ENCODE results near the gene LRCH2.
"Not testable (repeated sequence)": the region's sequence is repeated elsewhere in the genome, so short reads cannot be mapped to it uniquely, and the experiment has no call there.

Gene LRCH2

GRCh38 chrX:115217346-115217745, 16.6 kb downstream of the LRCH2 start:
- not testable (repeated sequence) for DNase-seq (ENCODE audit: low read depth); H3K4me3 ChIP-seq (ENCODE audit: low read depth, low read length)

GRCh38 chrX:115214605-115215004, 19.3 kb downstream of the LRCH2 start:
- DNase-seq (ENCODE audit: low read depth) = no peak
- H3K4me3 ChIP-seq (ENCODE audit: low read depth, low read length) = no peak overlapping the region

GRCh38 chrX:115214151-115214550, 19.7 kb downstream of the LRCH2 start:
- DNase-seq (ENCODE audit: low read depth) = no peak
- no peak overlapping the region for H3K4me3 ChIP-seq (ENCODE audit: low read depth, low read length)

- DNase-seq (ENCODE audit: low read depth); H3K4me3 ChIP-seq (ENCODE audit: low read depth, low read length): not testable (repeated sequence)
Measured at GRCh38 chrX:115209547-115209946, 24.3 kb downstream of the LRCH2 start.

- DNase-seq (ENCODE audit: low read depth) = no peak
- no peak overlapping the region for H3K4me3 ChIP-seq (ENCODE audit: low read depth, low read length)
Measured at GRCh38 chrX:115204040-115204439, 29.9 kb downstream of the LRCH2 start.

GRCh38 chrX:115192244-115192700, 41.6 kb downstream of the LRCH2 start:
- DNase-seq (ENCODE audit: low read depth) = no peak
- no peak overlapping the region for H3K4me3 ChIP-seq (ENCODE audit: low read depth, low read length)

- H3K4me3 ChIP-seq (ENCODE audit: low read depth, low read length) = no peak overlapping the region
- no peak for DNase-seq (ENCODE audit: low read depth)
Measured at GRCh38 chrX:115191490-115192243, 42.2 kb downstream of the LRCH2 start.

GRCh38 chrX:115190636-115191489, 43.0 kb downstream of the LRCH2 start:
- no peak for DNase-seq (ENCODE audit: low read depth)
- no peak overlapping the region for H3K4me3 ChIP-seq (ENCODE audit: low read depth, low read length)

GRCh38 chrX:115189646-115190635, 44.0 kb downstream of the LRCH2 start:
- H3K4me3 ChIP-seq (ENCODE audit: low read depth, low read length) = no peak overlapping the region
- no peak for DNase-seq (ENCODE audit: low read depth)

GRCh38 chrX:115189110-115189509, 44.8 kb downstream of the LRCH2 start, which contains the start of gene RBMXL3:
TSS of gene RBMXL3 (plus strand) at chrX:115189410. CDS start at chrX:115189442, 32 bp downstream.
- H3K4me3 ChIP-seq (ENCODE audit: low read depth, low read length) = no peak within 1 kb of the TSS
- no peak for DNase-seq (ENCODE audit: low read depth)

- no peak for DNase-seq (ENCODE audit: low read depth)
- no peak overlapping the region for H3K4me3 ChIP-seq (ENCODE audit: low read depth, low read length)
Measured at GRCh38 chrX:115183980-115184379, 49.9 kb downstream of the LRCH2 start.

- H3K4me3 ChIP-seq (ENCODE audit: low read depth, low read length) = no peak overlapping the region
- DNase-seq (ENCODE audit: low read depth) = no peak
Measured at GRCh38 chrX:115178473-115178872, 55.4 kb downstream of the LRCH2 start.

- H3K4me3 ChIP-seq (ENCODE audit: low read depth, low read length) = no peak overlapping the region
- DNase-seq (ENCODE audit: low read depth) = no peak
Measured at GRCh38 chrX:115177932-115178331, 56.0 kb downstream of the LRCH2 start.

- H3K4me3 ChIP-seq (ENCODE audit: low read depth, low read length) = no peak overlapping the region
- no peak for DNase-seq (ENCODE audit: low read depth)
Measured at GRCh38 chrX:115174548-115174947, 59.3 kb downstream of the LRCH2 start.

GRCh38 chrX:115173181-115173580, 60.7 kb downstream of the LRCH2 start:
- no peak overlapping the region for H3K4me3 ChIP-seq (ENCODE audit: low read depth, low read length)
- no peak for DNase-seq (ENCODE audit: low read depth)

- no peak for DNase-seq (ENCODE audit: low read depth)
- H3K4me3 ChIP-seq (ENCODE audit: low read depth, low read length) = no peak overlapping the region
Measured at GRCh38 chrX:115147220-115147619, 86.7 kb downstream of the LRCH2 start.

GRCh38 chrX:115142057-115142456, 91.8 kb downstream of the LRCH2 start:
- no peak for DNase-seq (ENCODE audit: low read depth)
- H3K4me3 ChIP-seq (ENCODE audit: low read depth, low read length) = no peak overlapping the region

- DNase-seq (ENCODE audit: low read depth) = no peak
- no peak overlapping the region for H3K4me3 ChIP-seq (ENCODE audit: low read depth, low read length)
Measured at GRCh38 chrX:115138040-115138439, 95.9 kb downstream of the LRCH2 start.

GRCh38 chrX:115134382-115134781, 99.5 kb downstream of the LRCH2 start:
- H3K4me3 ChIP-seq (ENCODE audit: low read depth, low read length) = no peak overlapping the region
- no peak for DNase-seq (ENCODE audit: low read depth)

Measured in skeletal muscle cell (primary cell).